Stimulated activated CD4-positive, alpha-beta T cell treated with anti-CD3 and anti-CD28 coated beads, Interleukin-1b, Interleukin-23, amount 100 ng/mL, for 24 hours (primary cell): ENCODE data around the gene CCDC187.

Experiments used
- DNase-seq, 4 experiments: peaks; one replicate each; pipeline ENCODE4 v3.0.0-alpha.2; 2020; ENCODE audit warnings: low read depth in 4 of 4, low spot score in 1 of 4

The CCDC187 gene

GRCh38 chr9:136297766-136298735 lies 5.8 kb downstream of the CCDC187 start:
- no peak for DNase-seq

- no peak for DNase-seq
These were observed 6.7 kb downstream of the CCDC187 start for GRCh38 chr9:136297016-136297691.

- no peak for DNase-seq
These were observed 7.4 kb downstream of the CCDC187 start for GRCh38 chr9:136296434-136297015.

GRCh38 chr9:136295542-136296433 lies 8.1 kb downstream of the CCDC187 start:
- no peak for DNase-seq

- no peak for DNase-seq
These were observed 8.8 kb downstream of the CCDC187 start for GRCh38 chr9:136295055-136295454.

GRCh38 chr9:136294437-136294836 lies 9.5 kb downstream of the CCDC187 start:
- no peak for DNase-seq

GRCh38 chr9:136293476-136294077 lies 10.3 kb downstream of the CCDC187 start:
- no peak for DNase-seq

- DNase-seq, result no peak
These were observed 11.1 kb downstream of the CCDC187 start for GRCh38 chr9:136292591-136293448.

- DNase-seq, result no peak
These were observed 11.8 kb downstream of the CCDC187 start for GRCh38 chr9:136292026-136292538.

- DNase-seq, result no peak
These were observed 12.4 kb downstream of the CCDC187 start for GRCh38 chr9:136291306-136292025.

- DNase-seq, result no peak
These were observed 13.3 kb downstream of the CCDC187 start for GRCh38 chr9:136290508-136291000.

- DNase-seq, result no peak
These were observed 14.0 kb downstream of the CCDC187 start for GRCh38 chr9:136289651-136290507.

GRCh38 chr9:136287960-136288753 lies 15.7 kb downstream of the CCDC187 start:
- DNase-seq, result no peak

GRCh38 chr9:136286987-136287379 lies 16.9 kb downstream of the CCDC187 start:
- no peak for DNase-seq

GRCh38 chr9:136286359-136286986 lies 17.4 kb downstream of the CCDC187 start:
- no peak for DNase-seq
